ENCODE results near the gene SLC35F5.
A peak's percentile ranks its signal among the peaks of the same experiment; 100 is the strongest.
"Not testable (repeated sequence)": the region's sequence is repeated elsewhere in the genome, so short reads cannot be mapped to it uniquely, and the experiment has no call there.

The SLC35F5 gene

GRCh38 chr2:113755835-113756354, 547 bp downstream of the SLC35F5 start:
- peak; percentile 49 for DNase-seq

GRCh38 chr2:113755035-113755834, 1.2 kb downstream of the SLC35F5 start:
- DNase-seq, result peak; percentile 13

GRCh38 chr2:113754160-113754559, 2.3 kb downstream of the SLC35F5 start:
- DNase-seq, result no peak

GRCh38 chr2:113750385-113750784, 6.1 kb downstream of the SLC35F5 start:
- no peak for DNase-seq

DNA sequence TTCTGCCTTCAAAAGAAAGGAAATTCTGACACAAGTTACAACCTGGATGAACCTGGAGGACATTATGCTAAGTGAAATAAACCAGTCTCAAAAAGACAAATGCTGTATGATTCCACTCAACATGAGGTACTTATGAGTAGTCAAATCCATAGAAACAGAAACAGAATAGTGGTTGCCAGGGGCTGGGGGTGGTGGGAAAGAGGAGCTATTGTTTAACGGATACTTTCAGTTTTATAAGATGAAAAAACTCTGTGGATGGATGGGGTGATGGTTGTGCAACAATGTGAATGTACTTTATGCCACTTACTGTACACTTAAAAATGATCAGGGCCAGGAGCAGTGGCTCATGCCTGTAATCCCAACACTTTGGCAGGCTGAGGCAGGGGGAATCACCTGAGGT, 15.4 kb downstream of the SLC35F5 start:
- no peak for DNase-seq

DNA sequence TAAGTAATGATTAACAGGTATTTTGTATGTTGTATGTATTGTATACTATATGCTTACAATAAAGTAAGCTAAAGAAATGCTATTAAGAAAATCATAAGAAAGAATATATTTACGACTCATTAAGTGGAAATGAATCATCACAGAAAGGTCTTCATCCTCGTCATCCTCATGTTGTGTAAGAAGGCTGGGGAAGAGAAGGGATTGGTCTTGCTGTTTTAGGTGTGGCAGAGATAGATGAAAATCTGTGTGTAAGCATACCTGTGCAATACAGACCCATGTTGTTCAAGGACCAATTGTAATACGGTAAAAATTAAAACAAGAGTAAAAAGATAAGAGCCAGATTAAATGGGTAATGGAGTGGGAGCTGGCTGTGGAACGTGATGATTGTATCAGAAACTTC, 16.6 kb downstream of the SLC35F5 start:
- no peak for DNase-seq

- no peak for DNase-seq
Observed at GRCh38 chr2:113734185-113734584, 22.3 kb downstream of the SLC35F5 start.

DNA sequence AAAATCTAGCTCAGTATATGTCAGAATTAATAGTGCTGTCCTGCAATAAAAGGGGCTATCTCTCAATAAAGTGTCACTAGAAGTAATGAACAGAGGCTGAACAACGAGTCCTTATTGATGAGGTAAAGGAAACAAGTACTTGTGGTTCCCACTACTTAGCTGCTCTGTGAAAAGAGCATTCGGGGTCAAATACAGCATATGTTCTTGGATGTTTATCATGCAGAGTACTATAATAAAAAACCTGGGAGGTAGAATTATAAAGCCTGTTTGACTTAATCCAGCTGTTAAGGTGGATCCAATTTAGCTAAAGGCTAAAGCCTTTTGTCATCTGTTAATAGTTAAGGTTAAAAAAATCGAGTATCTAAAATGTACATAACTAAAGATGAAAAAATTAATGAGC, 32.4 kb downstream of the SLC35F5 start:
- no peak for DNase-seq

- DNase-seq, result no peak
Observed at GRCh38 chr2:113723411-113723810, 33.0 kb downstream of the SLC35F5 start.

- no peak for DNase-seq
Observed at GRCh38 chr2:113720167-113720566, 36.3 kb downstream of the SLC35F5 start.

DNA sequence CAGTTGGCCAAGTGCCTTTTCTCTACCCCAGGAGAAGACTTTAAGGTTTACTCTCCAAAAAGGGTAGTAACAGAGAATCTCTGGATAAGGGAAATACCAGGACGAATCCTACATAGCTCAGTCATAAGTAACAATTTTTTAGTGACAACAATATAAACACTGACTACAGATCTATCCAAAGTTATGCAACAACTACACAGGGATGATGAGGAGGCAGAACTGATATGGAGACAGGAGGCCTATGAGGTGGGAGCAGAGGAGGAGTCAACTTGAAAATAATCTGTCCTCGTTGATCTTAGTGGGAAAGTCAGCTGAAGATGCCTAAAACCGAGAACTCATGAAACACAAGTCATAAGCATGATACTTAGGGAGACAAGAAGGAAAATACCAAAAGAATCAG, 40.2 kb downstream of the SLC35F5 start:
- no peak for DNase-seq

DNA sequence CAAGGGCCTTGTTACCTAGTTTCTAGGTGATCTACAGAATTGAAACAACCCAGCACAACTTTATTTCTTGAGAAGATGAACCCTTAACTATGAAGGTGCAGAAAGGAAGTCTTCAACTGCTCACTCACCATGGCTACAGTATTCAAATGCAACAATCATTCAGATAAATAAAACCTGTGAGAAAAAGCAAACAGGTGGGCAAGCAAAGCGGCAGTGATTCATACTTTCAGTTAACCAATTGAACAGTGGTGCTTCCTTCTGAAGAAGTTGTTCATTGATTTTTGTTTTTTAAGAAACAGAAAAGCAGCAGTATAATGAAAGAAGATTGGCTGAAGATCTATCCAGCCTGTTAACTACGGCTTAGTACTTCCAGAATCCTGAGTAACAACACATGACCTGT, 43.5 kb downstream of the SLC35F5 start:
- DNase-seq, result no peak

GRCh38 chr2:113711851-113712250, 44.6 kb downstream of the SLC35F5 start:
- DNase-seq, result no peak

DNA sequence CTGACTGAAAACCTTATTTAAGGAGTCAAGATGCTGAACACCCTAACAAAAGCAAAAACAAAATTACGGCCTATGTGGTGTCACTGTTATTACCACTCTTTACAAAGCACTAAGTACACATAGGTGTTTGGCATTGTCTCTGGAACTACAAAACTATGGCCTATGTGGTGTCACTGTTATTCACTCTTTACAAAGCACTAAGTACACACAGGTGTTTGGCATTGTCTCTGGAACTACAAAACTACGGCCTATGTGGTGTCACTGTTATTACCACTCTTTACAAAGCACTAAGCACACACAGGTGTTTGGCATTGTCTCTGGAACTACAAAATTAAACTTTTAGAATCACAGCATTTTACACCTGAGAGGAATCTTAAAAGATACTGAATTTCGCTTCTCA, 47.4 kb downstream of the SLC35F5 start:
- no peak for DNase-seq

- DNase-seq, result no peak
Observed at GRCh38 chr2:113707106-113707505, 49.3 kb downstream of the SLC35F5 start.

- DNase-seq, result no peak
Observed at GRCh38 chr2:113705982-113706523, 50.4 kb downstream of the SLC35F5 start.

DNA sequence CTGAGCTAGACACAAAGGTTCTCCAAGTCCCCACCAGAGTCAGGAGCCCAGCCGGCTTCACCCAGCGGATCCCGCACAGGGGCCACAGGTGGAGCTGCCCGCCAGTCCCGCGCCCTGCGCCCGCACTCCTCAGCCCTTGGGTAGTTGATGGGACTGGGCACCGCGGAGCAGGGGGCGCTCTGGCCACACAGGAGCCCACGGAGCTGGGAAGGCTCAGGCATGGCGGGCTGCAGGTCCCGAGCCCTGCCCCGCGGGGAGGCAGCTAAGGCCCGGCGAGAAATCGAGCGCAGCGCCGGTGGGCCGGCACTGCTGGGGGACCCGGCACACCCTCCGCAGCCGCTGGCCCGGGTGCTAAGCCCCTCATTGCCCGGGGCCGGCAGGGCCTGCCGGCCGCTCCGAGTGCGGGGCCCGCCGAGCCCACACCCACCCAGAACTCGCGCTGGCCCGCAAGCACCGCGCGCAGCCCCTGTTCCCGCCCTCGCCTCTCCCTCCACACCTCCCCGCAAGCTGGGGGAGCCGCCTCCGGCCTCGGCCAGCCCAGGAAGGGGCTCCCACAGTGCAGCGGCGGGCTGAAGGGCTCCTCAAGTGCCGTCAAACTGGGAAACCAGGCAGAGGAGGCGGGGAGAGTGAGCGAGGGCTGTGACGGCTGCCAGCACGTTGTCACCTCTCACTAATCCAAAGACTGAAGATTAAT, 52.0 kb downstream of the SLC35F5 start:
- not testable (repeated sequence) for DNase-seq

GRCh38 chr2:113703386-113704299, 52.8 kb downstream of the SLC35F5 start:
- DNase-seq, result no peak

- peak; percentile 66 for DNase-seq
Observed at GRCh38 chr2:113700186-113700841, 56.1 kb downstream of the SLC35F5 start.

GRCh38 chr2:113698892-113699447, 57.5 kb downstream of the SLC35F5 start:
- peak; percentile 13 for DNase-seq

GRCh38 chr2:113698251-113698650, 58.2 kb downstream of the SLC35F5 start:
- not testable (repeated sequence) for DNase-seq

- no peak for DNase-seq
Observed at GRCh38 chr2:113697516-113697915, 58.9 kb downstream of the SLC35F5 start.
